Upper lobe of left lung (tissue), 6 donors: ENCODE measurements around the gene ACR. TPM values are rescaled to one million over a fixed set of nuclear protein-coding genes. Genes with fewer than 3 reads are reported as not detected.

Experiments used
- ATAC-seq, 2 donors: fragments of 200-7000 bp; cut with Tn5 transposase; one replicate each; pipeline ENCODE4 v1.9.1; 2022; ENCODE audit warnings: mild to moderate bottlenecking in 2 of 2, moderate library complexity in 2 of 2; ENCODE audit not compliant: low FRiP score in 2 of 2
- DNase-seq, 2 donors: peaks; one replicate each; pipeline ENCODE4 v3.0.0-alpha.2; 2019 to 2020
- H3K27ac ChIP-seq, 4 donors: fragments of 200-600 bp; sonication (generic); one replicate each; pipeline ENCODE4 v1.5.1; 2016 to 2019
- H3K27me3 ChIP-seq, 4 donors: fragments of 200-600 bp; sonication (generic); one replicate each; pipeline ENCODE4 v1.5.1; 2017 to 2019
- H3K36me3 ChIP-seq, 4 donors: fragments of 200-600 bp; sonication (generic); one replicate each; pipeline ENCODE4 v1.5.1; 2016 to 2019
- H3K4me1 ChIP-seq, 4 donors: fragments of 200-600 bp; sonication (generic); one replicate each; pipeline ENCODE4 v1.5.1; 2018 to 2019
- H3K4me3 ChIP-seq, 4 donors: fragments of 200-600 bp; sonication (generic); one replicate each; pipeline ENCODE4 v1.5.1; 2017 to 2019; ENCODE audit warnings: mild to moderate bottlenecking in 2 of 4, moderate library complexity in 1 of 4
- H3K9me3 ChIP-seq, 4 donors: fragments of 200-600 bp; sonication (generic); one replicate each; pipeline ENCODE4 v1.5.1; 2018 to 2019
- EP300 ChIP-seq, 4 donors: sonication (generic); formaldehyde crosslinking; IDR thresholded peaks; one replicate each; pipeline ENCODE4 v1.5.1; 2017; ENCODE audit warnings: antibody characterized with exemption in 4 of 4, control low read depth in 2 of 4
- POLR2A ChIP-seq, 4 donors: fragments of 450-650 bp; IDR thresholded peaks; one replicate each; pipeline ENCODE4 v1.5.1; 2016 to 2017; ENCODE audit warnings: antibody characterized with exemption in 4 of 4, mild to moderate bottlenecking in 2 of 4
- POLR2AphosphoS5 ChIP-seq, 2 donors: sonication (generic); formaldehyde crosslinking; IDR thresholded peaks; one replicate each; pipeline ENCODE4 v1.5.1; 2017; ENCODE audit warnings: antibody characterized with exemption in 2 of 2
- WGBS, 2 donors: methylation state at CpG; one replicate each; pipeline ENCODE4 v1.1.5; 2017 to 2018; 5-methylcytosine and 5-hydroxymethylcytosine counted together
- total RNA-seq, 6 donors: library from RNA; depleted of rRNA in 4 of 6; stranded (reverse); fragments of >200 nt in 4 of 6; gene quantifications; one replicate each; pipeline versions ENCODE4 v1.1.0 to v1.2.1, GENCODE V29; 2016 to 2021
- TF ChIP-seq, protein P1 (sequence below), 6 experiments: fragments of 450-650 bp in 4 of 6; fragments of 200-600 bp in 2 of 6; sonication (generic) in 2 of 6; IDR thresholded peaks; one replicate each; pipeline ENCODE4 v1.5.1; 2016 to 2019; ENCODE audit warnings: antibody characterized with exemption in 6 of 6
- donor health status: DM: no; HTN: no; CAD: no; lungs with moderate emphysema.
- donor health status: DM: no; HTN: yes; CAD: no; lungs with severe emphysema.

ACR gene
- total RNA-seq, 6 donors from 2014 or later = 0.71 to 3.9 (median 1.5) TPM

DNA sequence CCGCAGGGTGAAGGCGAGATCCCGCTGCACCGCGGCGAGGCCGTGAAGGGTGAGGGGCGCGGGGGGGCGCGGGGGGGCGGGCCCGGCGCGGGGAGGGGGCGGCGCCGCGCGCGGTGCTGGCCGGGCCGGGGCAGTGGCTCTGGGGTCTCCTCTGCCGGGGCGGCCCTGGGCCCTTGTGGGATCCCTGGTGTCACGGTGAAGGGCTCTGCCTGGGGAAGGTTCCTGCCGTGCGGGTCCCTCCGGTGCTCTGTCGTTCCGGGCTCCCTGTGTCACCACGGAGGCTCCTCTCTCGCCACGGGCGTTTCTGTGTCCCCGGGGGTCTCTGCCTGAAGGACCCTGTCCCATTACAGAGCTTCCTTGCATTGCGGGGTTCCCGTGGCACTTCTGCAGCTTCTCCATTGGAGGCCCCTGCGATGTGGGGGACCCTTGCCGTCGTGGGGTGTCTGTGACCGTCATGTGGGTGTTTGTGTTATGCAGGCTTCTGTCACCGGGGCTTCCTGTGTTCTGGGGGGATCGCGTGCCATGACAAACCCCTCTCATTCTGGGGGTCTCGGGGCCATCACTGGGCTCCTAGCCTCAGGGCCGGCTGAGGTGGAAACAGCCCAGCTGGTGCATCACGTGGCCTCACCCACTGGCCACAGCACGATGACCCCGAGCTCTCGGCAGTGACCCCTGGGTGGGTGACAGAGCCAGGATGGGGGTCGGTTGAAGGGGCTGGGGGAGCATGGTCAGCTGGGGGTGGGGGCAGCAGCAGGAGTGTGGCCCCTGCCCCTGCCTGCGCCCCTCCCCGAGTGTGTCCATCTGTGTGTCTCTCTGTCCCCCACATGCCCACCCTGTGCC lies 40.1 kb upstream of the ACR start:
- no peaks in the 10 kb centered on the region for H3K9me3 ChIP-seq
- H3K27me3 ChIP-seq = no peaks in the 10 kb centered on the region
- no peak for ATAC-seq
- TF ChIP-seq POLR2A (IDR thresholded peaks at IDR 0.05) (no peak), EP300 (IDR thresholded peaks at IDR 0.05) (no peak), POLR2AphosphoS5 (IDR thresholded peaks at IDR 0.05) (no peak)
- TF ChIP-seq, protein P1, sequence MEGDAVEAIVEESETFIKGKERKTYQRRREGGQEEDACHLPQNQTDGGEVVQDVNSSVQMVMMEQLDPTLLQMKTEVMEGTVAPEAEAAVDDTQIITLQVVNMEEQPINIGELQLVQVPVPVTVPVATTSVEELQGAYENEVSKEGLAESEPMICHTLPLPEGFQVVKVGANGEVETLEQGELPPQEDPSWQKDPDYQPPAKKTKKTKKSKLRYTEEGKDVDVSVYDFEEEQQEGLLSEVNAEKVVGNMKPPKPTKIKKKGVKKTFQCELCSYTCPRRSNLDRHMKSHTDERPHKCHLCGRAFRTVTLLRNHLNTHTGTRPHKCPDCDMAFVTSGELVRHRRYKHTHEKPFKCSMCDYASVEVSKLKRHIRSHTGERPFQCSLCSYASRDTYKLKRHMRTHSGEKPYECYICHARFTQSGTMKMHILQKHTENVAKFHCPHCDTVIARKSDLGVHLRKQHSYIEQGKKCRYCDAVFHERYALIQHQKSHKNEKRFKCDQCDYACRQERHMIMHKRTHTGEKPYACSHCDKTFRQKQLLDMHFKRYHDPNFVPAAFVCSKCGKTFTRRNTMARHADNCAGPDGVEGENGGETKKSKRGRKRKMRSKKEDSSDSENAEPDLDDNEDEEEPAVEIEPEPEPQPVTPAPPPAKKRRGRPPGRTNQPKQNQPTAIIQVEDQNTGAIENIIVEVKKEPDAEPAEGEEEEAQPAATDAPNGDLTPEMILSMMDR (IDR thresholded peaks at IDR 0.05) = no peak
- peak overlapping the region in 3 of 4 donors; percentile 36 to 51 (median 40) for H3K4me3 ChIP-seq
- H3K4me1 ChIP-seq = peaks cover 36 to 52% (median 46%) of the 10 kb centered on the region in 4 donors
- H3K27ac ChIP-seq = peak overlapping the region in 2 of 4 donors; percentile 17 to 50
- peaks cover 0 to 78% (median 23%) of the 10 kb centered on the region in 4 donors for H3K36me3 ChIP-seq
- DNase-seq = no peak
- 63 to 69% methylated on average over 8 to 18 of the region's 54 CpGs for WGBS, 2 donors

DNA sequence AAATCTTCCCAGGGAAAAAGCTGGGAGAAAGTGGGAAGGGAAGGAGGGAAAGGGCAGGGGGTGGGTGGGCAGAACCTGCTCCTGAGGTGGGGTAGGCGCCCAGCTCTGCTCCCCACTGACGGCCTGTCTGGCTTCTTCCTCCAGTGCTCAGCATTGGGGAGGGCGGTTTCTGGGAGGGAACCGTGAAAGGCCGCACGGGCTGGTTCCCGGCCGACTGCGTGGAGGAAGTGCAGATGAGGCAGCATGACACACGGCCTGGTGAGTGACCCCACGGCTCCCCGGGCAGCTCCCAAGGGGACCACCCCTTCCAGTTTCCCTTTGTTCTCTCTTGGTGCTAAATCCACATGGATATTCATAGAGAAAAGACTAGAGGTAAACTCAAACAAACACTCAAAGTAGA lies 39.5 kb upstream of the ACR start:
- Histone ChIP-seq H3K36me3 (peaks cover 0 to 83% (median 23%) of the 10 kb centered on the region in 4 donors), H3K9me3 (no peaks in the 10 kb centered on the region), H3K27ac (peak overlapping the region in 2 of 4 donors; percentile 17 to 50), H3K4me1 (peaks cover 36 to 52% (median 44%) of the 10 kb centered on the region in 4 donors), H3K4me3 (no peak overlapping the region), H3K27me3 (no peaks in the 10 kb centered on the region)
- TF ChIP-seq POLR2A (IDR thresholded peaks at IDR 0.05) (no peak), EP300 (IDR thresholded peaks at IDR 0.05) (no peak), POLR2AphosphoS5 (IDR thresholded peaks at IDR 0.05) (no peak)
- TF ChIP-seq, protein P1 (IDR thresholded peaks at IDR 0.05) = no peak
- WGBS, 2 donors = 64 to 67% methylated on average over 12 of the region's 12 CpGs
- no peak for ATAC-seq
- DNase-seq = no peak

DNA sequence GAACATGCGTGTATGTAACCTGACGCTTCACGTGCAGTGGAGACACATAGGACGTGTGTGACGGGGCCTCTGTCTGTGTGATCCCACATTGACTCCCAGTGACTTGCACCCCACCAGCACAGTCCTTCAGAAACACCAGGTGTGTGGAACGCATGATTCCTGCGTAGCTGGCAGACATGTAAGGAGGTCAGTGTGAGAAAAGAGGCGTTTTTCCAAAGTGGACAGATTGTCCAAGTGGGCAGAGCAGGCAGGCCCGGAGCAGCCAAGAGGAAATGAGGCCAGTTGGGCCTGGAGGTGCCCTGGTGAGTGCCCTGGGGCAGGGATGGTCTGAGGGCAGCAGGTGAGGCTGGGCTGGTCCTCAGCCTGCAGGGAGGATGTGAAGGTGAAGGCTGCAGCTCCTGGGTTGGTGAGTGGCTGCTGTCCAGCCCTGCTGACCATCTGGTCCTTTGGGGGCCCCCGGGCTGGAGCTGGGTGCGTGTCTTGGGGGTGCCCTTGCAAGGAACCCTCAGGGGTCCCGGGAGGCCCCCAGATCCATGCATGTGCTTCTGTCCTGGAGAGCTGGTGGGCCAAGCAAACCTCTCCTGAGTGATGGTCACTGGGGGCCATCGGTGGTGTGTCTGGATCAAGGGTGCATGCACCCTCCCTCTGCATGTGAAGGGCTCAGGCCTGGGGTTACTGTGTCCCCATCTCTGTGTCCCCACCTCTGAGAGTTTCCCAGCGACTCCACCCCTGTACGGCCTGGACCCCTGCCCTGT lies 38.8 kb upstream of the ACR start:
- H3K4me1 ChIP-seq = peaks cover 36 to 50% (median 43%) of the 10 kb centered on the region in 4 donors
- peaks cover 0 to 89% (median 27%) of the 10 kb centered on the region in 4 donors for H3K36me3 ChIP-seq
- H3K27me3 ChIP-seq = no peaks in the 10 kb centered on the region
- no peak for DNase-seq
- TF ChIP-seq POLR2A (IDR thresholded peaks at IDR 0.05) (no peak), EP300 (IDR thresholded peaks at IDR 0.05) (no peak), POLR2AphosphoS5 (IDR thresholded peaks at IDR 0.05) (no peak)
- TF ChIP-seq, protein P1 (IDR thresholded peaks at IDR 0.05) = no peak
- no peaks in the 10 kb centered on the region for H3K9me3 ChIP-seq
- peak overlapping the region in 3 of 4 donors; percentile 12 to 27 (median 25) for H3K27ac ChIP-seq
- WGBS, 2 donors = 79 to 86% methylated on average over 12 to 13 of the region's 15 CpGs
- no peak for ATAC-seq
- H3K4me3 ChIP-seq = no peak overlapping the region

DNA sequence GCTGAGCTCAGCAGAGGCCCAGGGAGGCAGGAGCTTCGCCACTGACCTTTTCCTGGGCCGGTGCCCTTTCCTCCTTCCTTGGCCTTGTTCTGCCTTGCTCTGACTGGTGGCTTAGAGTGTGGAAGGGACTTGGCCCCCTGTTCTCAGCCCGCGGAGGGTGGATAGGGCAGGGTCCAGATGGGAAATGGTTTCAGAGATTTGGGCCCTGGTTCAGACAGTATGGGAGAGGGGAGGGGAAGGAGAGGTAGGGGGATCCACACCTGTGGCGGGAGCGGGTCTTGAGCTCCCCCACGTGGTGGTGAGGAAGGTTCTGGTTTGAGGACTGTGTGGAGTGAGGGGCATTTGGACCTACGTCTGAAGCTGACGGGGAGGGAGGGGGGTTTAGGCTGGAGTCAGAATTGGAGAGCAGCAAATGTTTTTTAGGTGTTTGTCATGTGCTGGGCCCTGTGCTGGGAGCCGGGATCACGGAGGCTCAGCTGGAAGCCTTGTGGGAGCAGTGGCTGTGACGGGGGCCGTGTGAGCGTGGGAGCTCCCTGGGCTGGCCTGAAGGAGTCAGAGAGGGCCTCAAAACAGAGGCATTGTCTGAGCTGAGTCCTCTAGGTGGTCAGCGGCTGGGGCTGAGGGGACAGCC lies 38.1 kb upstream of the ACR start:
- DNase-seq = no peak

More for the DNA sequence above, 38.1 kb upstream of the ACR start:
- no peaks in the 10 kb centered on the region for H3K9me3 ChIP-seq
- peaks cover 0 to 89% (median 28%) of the 10 kb centered on the region in 4 donors for H3K36me3 ChIP-seq
- no peak overlapping the region for H3K4me3 ChIP-seq
- WGBS, 2 donors = 76 to 78% methylated on average over 14 to 15 of the region's 15 CpGs
- peak overlapping the region in 2 of 4 donors; percentile 12 to 25 for H3K27ac ChIP-seq
- no peaks in the 10 kb centered on the region for H3K27me3 ChIP-seq
- ATAC-seq = no peak
- peaks cover 36 to 44% (median 40%) of the 10 kb centered on the region in 4 donors for H3K4me1 ChIP-seq
- TF ChIP-seq POLR2AphosphoS5 (IDR thresholded peaks at IDR 0.05) = no peak
- TF ChIP-seq POLR2A (IDR thresholded peaks at IDR 0.05) = no peak
- TF ChIP-seq, protein P1 (IDR thresholded peaks at IDR 0.05) = no peak
- no peak for TF ChIP-seq EP300 (IDR thresholded peaks at IDR 0.05)
